GM19099 (cell line): ENCODE results near the gene RANBP3.

Experiments used
- POLR2A ChIP-seq: IDR thresholded peaks from 3 replicates; pipeline ENCODE4 v1.6.1; 2011; ENCODE audit warnings: low read depth; ENCODE audit not compliant: insufficient read length; ENCODE audit errors: extremely low read depth

RANBP3 gene

DNA sequence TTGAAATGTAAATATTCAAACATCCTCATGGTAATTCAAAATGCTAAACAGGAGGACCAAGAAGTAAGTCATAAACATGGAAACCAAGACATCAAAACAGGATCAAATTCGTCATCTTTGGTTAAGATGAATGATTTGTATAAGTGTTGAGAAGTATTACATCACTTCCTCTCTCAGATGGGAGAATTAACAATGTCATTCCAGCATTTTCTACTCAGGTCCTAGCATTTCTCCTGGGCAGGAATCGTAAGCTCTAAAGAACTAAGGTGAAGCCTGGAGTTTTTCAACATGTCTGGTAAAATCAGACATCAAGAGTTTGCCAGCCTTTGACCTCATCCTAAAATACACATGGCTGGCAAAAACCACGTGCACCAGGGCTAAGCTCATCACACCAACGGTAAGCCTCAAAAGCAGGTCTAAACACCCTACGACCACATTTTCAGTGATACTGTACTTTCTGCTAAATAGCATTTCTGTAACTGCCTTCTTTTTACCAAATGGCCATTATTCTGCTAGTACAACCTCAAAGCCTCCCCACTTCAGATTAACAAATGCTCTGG lies 24.8 kb downstream of the RANBP3 start:
- no peak for TF ChIP-seq POLR2A

DNA sequence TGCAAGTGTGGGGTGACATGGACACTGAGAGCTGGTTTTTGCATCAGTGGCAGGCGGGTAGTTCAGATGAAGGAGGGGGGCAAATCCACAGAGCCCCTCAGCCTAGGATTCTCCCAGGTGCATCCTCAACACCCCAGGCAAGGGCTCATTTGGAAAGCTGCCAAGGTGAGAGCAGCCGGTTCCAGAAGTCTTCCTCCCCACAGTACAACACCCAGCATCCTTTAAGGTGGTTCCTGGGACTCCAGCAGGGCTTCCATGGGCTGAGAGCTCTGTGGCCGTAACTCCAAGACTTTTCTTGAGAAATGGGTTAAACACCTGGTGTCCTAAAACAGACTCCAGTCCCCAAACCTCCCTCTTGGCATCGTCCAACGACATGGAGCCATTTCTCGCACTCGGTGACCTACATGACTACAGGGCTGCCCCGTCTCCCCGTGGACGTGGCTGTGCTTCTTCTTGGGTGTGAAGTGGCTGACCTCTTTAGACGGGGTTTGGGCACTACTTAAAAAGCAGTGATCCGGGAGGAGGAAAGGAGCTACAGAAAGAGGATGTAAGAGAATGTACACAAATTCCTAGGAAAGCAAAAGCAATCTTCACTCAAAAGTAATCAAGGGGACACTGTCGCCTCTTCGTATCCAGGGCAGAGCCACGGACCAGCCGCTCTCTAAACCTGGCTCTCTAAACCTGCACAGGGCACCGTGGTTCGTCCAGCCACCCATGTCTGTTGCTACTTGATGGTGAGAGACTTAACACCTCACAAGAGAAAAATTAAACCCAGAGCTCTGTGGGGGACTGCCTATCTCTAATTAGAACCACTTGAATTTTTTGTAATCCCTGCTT lies 25.5 kb downstream of the RANBP3 start:
- TF ChIP-seq POLR2A, result no peak

- TF ChIP-seq POLR2A, result no peak
Observed at GRCh38 chr19:5951338-5951861, 26.5 kb downstream of the RANBP3 start.

DNA sequence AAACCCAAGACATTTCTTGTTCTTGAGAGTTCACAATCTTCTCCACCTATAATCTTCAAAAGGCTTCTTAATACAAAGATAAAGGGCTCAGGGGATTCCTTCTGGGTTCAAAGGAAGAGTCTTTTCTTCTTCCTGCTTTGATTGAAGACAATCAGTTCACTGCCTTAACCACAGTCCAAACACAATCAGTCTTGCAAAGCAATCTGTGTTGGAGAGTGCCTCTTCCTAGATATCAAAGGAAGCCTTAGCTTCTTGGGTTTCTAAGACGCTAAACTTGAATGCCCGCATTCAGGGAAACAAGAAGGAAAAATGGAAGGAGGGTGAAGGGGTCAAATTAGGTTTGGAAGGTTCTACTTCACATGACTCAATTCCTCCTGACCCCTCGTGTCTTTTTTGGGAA lies 27.2 kb downstream of the RANBP3 start:
- no peak for TF ChIP-seq POLR2A

DNA sequence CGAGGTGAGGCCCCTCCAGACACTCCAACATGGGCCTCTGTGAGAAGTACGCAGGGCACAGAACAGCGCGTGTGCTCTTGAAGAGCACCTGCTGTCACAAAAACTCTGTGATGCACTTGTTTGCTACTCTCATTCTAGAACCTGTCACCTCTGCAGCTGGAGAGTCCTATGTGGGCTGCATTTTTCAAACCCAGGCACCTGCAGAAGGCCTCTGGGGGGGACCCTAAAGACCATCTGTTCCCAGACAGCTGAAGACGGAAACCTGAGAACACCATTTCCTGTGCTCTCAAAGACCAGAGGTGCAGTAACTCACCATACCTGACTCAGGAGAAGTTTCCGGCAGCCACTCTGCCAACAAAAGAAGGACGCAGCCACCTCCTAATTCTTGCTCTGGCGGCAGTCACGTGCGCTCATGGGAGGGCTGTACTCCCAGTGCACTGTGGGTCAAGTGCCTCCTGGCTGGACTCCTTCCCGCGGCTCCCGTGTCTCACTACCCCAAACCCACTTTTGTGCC lies 28.1 kb downstream of the RANBP3 start:
- no peak for TF ChIP-seq POLR2A

- TF ChIP-seq POLR2A, result no peak
Observed at GRCh38 chr19:5948752-5949564, 29.0 kb downstream of the RANBP3 start.

GRCh38 chr19:5947435-5947834 lies 30.5 kb downstream of the RANBP3 start:
- TF ChIP-seq POLR2A, result no peak

DNA sequence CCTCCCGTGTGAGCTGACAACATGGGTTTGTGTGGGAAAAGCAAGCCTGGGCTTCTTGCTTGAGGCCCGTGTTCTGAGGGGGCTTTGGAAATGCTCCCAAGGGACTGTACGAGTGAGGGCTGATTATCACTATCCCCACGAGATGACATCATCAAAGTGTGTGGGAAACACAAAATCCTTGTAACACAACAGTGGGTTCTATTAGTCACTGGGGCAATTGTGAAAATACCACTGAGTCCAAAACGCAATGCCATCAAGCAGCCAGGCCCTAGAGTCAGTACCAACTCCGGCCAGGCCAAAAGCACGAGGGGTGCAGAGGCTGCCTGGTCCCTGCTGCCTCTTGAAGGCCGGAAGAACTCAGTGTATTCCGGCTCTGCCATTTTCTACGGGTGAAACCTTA lies 34.3 kb downstream of the RANBP3 start:
- no peak for TF ChIP-seq POLR2A

DNA sequence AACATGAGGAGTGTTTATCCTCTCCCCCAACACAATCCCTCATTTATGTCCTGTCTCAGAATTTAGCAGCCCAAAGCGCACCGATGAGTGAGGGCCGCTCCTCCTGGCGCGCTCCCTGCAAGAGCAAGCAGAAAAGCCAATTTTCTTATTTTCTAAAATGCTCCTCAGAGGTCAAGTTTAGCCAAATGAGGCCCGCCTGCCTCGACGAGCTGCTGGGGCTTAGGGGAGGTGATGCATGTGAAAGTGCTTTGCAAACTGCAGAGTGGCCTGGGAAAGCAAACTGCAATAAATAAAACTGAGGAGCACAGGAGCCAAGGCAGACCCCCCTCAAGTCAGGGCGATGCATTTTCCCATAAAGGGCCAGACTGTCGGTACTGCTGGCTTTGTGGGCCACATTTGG lies 34.9 kb downstream of the RANBP3 start:
- TF ChIP-seq POLR2A, result no peak

- TF ChIP-seq POLR2A, result no peak
Observed at GRCh38 chr19:5941673-5942072, 36.3 kb downstream of the RANBP3 start.

DNA sequence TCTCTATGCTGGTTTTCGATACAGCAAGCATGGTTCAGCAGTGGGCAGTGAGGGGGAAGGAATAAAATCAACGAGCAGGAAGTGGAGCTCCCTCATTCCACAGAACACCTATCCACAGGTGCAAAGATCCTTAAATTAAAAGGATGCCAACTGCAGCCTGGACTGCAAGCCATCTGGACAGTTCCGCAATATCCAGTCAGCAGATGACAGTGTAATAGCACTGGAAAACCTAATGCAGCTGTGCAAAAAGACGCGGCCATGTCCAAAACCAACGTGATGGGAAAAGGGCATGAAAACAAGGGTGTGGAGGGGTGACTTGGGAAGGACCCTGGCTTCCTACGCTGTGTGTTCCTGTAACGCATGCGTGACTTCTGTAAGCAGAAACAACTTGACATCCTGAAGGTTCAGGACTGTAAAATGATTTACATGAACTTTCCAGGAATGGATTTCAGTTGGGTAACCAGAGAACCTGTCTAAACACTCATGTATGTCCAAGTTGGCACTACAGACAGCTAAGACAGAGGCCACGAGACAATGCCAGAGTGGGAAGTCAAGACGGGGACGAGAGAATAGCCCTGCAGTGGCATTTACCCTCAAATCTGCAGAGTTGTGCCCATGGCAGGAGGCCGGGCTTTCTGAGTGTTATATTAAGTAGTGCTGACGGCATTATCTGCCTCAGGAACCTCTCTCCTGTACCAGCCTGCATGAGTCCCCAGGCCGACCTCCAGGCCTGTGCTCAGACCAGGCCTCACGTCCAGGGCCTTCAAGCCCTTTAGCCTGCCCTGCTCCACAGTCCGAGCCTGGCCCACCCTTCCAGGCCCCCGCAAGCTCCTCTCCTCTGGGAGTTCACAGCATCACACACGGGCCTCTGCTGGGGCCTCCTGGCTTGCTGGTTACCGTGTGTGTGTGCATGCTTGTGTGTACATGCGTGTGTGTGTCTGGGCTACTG lies 37.4 kb downstream of the RANBP3 start:
- TF ChIP-seq POLR2A, result no peak

DNA sequence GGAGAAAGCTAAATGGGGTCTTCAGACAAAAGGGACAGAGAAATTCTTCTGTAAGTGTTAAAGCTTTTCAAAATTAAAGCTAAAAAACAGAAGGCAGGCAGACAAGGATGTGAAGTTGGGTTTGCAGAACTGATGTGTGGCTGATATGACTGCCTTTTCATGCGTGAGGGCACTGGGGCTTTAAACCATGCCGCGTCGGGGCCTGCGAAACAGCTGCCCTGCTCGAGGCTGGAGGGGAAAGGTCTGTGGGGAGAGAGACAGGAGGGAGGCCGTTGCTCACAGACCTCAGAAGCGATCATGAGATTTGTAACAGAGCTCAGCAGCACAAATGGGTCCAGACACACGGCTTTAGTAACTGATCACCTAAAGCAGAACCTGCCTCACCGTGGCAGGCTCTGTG lies 40.4 kb downstream of the RANBP3 start:
- TF ChIP-seq POLR2A, result no peak

DNA sequence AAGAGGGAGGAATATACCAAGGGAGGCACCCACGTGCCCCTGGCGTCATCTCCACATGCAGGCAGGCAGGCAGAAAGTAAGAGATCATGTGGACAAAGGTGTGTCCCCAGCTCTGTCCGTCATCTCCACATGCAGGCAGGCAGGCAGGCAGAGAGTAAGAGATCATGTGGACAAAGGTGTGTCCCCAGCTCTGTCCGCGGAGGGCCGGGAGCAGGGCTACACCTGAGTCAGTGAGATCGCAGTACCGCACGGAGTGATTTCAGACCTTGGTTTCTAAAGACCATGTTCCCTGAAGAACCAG lies 41.7 kb downstream of the RANBP3 start:
- TF ChIP-seq POLR2A, result no peak
